NOMO-1 (cell line): ENCODE results near the gene ELMOD2.
A peak's percentile ranks its signal among the peaks of the same experiment; 100 is the strongest.
"Not testable (repeated sequence)": the region's sequence is repeated elsewhere in the genome, so short reads cannot be mapped to it uniquely, and the experiment has no call there.

Source experiments
- DNase-seq, 2 experiments: peaks; one replicate each; lab custom pipeline; 2025; ENCODE audit not compliant: unreplicated experiment in 2 of 2; lab: John Stamatoyannopoulos, UW

Gene ELMOD2, protein sequence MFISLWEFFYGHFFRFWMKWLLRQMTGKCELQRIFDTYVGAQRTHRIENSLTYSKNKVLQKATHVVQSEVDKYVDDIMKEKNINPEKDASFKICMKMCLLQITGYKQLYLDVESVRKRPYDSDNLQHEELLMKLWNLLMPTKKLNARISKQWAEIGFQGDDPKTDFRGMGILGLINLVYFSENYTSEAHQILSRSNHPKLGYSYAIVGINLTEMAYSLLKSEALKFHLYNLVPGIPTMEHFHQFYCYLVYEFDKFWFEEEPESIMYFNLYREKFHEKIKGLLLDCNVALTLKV

DNA sequence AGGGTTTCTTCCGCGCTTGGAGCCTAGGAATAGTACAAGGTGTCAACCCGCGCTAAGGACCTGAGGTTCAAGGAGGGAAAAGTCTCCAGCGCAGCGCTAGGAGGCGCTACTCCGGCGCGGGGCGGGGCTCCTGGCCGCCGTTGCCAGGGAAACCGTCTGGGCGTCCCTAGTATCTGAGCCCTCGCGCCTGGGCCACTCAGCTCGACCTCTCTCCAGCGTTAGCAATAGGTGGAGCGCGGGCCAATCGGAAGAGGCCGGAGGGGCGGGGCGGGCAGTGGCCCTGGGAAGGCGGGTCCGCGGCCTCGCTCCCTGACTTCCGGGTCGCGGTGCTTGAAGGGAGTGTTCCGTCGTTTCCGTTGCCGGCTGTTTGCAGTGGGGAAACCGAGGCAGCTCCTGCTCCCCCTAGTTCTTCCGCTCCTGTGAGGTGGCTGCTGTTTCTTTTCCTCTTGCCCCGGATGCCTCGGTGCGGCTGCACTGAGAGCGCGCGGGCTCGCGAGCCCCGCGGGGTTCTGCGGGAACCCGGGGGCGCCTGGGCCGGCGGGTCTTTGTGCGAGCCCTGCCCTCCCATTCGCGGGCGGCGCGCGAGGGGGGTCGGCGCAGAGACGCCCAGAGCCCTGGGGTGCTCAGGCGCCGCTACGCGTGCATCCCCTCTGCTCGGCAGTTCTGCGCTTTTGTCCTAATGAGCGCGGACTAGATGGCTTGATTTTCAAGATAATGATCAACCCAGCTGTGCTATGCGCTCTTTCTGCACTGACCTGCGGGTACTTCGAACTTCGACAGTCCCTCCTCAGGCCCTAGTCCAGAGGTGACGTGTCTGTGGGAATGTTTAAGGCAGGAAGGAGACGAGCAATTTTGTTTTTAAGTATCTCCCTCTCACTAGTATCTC lies at the start of gene ELMOD2:
TSS of gene ELMOD2 (plus strand) at position 312 of the 886 bp plus-strand sequence. CDS start 1,261 bp downstream, outside the sequence.
- DNase-seq: peak; percentile 97 to 98

DNA sequence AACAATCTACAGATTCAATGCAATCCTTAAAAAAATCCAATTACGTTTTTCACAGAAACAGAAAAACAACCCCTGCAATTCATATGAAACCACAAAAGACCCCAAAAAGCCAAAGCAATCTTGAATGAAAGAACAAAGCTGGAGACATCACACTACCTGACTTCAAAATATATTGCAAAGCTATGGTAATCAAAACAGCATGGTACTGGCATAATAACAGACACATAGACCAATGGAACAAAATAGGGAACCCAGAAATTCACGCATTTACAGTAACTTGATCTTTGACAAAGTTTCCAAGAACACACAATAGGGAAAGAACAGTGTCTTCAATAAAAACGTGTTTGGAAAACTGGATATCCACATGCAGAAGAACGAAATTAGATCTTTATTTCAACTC lies 40.5 kb upstream of the ELMOD2 start:
- no peak for DNase-seq

DNA sequence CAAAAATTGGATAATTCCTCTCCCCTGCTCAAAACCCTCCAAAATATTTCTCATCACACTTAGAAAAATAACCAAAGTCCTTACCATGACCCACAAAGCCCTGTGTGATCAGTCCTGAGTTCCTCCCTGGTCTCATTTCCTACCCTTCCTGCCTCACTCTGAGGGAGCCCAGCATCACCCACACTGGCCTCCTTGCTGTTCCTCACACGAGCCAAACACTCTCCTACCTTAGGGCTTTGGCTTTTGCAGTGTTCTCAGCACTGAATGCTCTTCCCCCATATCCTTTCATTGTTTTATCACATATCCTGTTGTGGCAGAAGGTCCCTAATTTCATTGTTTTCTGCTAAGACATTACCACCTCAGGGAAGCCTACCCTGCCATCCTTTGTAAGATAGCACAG lies 38.0 kb upstream of the ELMOD2 start:
- no peak for DNase-seq

DNA sequence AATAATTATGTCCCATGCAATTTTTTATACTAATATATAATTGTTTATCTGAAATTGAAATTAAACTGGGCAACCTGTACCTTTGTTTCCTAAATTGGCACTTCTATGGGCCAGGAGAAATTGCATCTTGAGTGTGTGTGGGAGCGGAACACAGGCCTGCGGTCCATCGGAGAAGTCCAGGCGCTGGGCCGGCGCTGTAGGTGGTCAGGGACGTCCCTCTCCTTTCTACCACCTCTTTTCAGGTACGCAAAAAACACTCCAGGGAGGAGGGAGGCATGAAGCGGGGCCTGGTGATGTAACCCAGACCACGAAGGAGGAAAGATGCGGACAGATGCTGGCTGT lies 26.6 kb upstream of the ELMOD2 start:
- no peak for DNase-seq

DNA sequence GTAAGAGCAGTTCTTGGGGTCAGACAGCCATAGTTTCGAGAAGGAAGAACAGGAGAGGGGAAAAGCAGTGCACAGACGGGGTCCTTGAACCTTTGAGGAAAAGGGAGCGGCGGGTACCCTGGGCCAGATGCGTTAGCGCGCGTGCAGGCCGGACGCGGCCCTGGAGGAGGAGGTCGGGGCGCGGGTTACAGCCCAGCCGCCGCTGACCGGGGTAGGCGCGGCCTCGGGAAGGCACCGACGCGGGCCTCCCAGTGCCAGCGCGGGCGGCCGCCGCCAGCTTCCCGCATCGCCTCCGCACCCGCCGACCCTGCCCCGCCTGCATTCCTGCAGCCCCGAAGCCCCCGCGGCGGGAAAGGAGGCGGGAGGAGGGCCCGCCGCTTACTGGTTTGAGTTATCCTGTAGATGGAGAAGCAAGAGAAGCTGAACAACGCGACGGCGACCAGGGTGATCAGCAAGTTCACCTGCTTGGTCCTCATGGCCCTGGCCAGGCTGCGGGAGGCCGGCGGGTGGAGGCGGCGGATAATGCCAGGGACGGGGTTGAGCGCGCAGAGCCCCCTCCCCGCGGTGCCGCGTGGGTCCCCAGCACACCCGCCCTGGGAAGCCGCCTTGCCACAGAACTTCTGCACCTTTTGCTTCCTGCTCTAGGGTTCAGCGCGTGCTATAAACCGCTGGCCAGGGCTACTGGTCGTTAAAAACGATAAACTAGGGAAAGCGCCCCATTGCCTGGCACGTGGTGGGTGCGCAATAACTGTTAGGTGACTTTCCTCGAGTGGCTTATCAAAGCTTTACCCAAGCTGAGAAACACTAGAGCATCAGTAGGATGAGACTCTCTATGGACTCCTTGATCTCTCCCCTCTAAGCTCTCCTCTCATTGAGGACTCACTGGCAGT lies 26.0 kb upstream of the ELMOD2 start, which contains the start of gene MGAT4D:
TSS of gene MGAT4D (minus strand) at position 547 of the 890 bp plus-strand sequence. CDS start at position 476, 71 bp downstream.
- DNase-seq: no peak

DNA sequence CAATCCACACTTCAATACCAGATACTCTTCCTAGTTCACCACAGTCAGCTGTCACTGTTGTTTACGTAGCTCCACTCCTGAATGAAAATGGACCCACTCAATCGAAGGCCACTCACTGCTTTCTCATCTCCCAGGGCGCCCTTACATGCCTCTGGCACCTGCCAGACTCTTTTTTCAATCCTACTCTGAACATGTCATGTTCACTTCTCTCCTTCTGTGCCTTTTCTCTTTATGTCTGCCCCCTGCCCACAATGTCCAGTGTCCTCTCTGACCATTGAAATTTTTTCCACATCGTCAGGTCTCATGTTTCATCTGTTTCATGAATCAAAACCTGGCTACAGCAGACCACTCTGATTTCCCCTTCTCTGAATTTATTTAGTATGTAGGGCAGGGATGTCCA lies 24.6 kb upstream of the ELMOD2 start:
- DNase-seq: no peak

DNA sequence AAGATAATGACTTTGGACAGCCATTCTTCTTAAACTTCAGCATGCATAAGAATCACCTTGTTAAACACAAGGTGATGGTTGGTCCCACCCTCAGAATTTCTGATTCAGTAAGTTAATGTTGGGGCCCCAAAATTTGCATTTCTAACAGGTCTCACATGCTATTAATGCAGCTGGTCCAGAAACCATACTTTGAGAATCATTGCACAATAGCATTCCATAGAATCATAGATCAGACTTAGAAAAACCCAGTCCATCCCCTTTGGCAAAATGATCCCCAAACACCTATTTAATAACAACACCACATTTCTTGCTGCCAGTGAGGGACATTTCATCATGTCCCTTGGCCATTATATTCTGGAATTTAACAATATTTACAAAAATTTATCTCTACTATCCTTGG lies 19.7 kb upstream of the ELMOD2 start:
- no peak for DNase-seq

DNA sequence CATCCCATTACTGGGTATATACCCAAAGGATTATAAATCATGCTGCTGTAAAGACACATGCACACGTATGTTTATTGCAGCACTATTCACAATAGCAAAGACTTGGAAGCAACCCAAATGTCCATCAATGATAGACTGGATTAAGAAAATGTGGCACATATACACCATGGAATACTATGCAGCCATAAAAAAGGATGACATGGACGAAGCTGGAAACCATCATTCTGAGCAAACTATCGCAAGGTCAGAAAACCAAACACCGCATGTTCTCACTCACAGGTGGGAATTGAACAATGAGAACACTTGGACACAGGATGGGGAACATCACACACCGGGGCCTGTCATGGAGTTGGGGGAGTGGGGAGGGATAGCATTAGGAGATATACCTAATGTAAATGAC lies 10.2 kb upstream of the ELMOD2 start:
- DNase-seq: not testable (repeated sequence)

DNA sequence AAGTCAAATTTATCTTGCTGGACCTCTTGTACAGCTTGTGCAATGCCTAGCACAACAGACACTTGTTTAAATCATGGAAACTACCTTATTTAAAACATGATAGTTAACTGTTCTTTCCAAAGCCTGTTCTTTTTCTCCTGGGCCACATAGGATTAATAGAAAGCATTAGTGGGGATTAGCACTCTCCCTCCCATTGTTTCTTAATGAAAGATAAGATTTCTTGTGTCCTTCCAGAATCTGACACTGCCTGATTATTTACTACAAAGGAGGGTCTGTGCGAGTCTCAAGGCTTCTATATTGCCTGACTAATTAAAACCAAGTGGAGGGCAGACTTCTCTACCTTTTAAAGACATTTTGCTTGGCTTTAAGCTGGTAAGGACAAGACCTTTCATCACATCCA lies 8.5 kb upstream of the ELMOD2 start:
- DNase-seq: no peak

DNA sequence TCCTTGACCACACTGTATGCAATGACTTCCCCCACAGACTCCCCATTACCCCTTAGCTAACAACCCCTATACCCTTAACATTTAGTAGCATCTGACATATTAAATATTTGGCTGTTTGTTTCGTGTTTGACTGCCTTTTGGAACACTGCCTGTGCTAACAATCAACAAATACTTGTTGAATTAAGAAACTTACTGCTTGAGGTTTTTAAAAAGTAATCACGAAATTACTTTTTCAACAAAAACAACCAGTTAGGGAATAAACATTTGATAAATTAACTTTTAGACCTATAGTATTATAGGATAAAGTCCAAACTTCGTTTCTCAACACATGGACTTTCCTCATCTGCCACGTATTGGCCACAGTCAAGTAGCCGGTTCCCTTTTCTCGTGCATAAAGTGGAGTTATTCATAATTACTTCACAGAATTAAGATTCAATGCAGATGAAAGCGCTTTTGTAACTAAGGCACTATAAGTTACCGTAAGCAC lies 555 bp upstream of the ELMOD2 start:
- DNase-seq: peak in 1 of 2 experiments; percentile 94

DNA sequence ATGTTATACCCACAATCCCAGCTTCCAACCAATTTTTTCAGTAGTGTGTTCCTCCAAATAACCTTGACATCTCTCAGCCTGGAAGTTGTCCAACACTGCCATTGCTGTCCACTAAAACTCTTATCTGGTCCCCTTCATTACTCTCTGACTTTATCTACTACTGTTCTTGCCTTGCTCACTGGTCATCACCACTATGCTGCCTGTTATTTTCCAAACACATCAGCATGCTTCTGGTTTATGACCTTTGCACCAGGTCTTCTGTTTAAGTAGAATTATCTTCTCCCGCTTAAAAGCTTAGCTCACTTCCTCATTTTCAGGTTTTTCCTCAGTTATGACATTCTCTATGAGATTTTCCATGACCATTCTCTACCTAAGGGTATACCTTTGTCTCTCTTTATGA lies 5.5 kb downstream of the ELMOD2 start:
- DNase-seq: peak; percentile 6 to 16

DNA sequence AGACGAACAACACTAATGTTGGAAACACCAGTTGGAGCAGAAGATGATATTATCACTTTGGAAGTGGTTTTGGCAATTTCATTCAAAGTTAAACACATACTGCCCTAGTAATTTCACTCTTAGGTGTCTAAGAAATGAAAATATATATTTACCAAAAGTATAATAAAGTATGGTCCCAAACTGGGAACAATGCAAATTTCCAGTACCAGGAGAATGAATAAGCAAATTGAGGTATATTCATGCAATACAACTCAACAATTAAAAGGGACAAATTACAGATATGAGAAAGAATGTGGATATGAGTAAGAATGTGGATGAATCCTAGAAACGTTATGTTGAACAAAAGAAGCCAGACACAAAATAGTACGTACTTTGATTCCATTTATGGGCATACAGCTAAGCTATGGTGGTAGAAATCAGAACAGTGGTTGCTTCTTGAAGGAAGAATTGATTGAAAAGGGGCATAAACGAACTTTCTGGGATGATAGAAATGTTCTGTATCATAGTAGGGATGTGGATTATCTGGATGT lies 10.0 kb downstream of the ELMOD2 start:
- no peak for DNase-seq

DNA sequence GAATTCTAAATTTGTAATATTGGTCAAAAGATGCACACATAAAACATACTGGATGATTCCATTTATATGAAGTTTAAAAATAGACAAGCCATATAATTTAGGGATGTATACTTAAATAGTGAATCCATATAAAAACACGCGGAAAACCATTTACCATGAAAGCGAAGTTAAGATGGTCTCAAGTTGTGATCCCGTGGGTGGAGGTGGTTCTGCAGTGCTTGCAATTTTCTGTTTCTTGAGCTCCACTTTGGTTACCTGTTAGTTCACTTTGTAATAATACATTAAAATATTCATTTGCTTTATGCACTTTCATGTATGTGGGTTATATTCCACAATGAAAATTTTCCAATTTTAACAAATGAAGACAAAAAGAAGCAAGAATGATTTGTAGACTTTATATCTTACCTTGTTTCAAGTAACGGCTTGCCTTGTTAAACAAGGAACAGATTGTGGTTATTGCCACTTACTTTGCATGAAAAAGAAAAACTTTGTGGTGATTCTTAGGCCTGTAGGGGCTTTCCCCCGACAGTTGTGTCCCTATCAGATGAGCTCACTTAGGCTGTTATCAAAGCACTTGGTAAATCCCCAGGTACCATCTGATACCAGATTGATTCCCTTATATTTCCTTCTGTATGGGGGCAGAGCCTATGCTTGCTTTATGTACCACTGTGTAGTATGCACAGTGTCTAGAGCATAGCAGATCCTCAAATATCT lies 32.6 kb downstream of the ELMOD2 start:
- no peak for DNase-seq

DNA sequence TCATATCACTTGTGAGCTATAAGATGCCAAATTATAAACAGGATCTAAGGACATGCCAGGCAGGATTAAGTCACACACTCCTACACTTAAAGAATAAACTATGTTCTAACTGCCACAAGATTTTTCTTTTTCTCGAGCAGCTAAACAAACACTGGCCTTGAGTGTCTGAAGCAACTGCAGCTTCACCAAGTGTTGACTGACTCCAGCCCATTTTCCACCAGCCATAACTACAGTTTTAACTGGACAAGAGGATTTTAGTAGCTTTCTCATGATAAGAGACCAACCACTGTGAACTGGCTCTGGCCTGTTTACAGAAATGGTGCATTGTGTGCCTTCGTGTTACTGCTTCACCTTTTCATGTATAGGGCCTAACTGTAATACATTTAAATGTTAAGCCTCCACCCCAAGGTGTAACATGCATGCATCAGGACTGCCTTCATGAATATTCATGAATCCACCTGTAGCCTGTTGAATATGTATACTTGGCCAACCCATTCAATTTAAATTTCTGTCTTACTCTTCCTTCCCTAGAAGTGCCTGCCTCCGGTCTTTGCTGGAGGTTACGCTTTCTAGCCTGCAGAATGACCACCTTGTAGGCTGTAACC lies 34.0 kb downstream of the ELMOD2 start:
- no peak for DNase-seq

DNA sequence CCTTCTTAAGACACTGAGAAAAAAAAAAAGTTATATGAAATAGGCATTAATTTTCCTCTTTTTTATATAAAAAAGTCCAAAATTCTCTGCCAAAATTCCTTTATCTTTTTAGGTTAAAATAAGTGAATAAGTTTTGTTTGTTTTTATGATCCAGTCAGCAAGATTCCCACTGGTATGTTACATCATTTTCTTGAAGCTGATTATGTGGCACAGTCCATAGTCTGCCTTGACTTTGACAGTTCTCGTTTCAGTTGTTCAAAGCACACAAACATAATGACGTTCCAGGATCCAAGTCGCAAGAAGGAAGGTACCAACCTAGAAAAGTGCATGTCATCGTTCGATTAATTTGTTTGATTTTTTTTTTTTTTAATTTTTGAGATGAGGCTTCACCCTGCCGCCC lies 35.7 kb downstream of the ELMOD2 start:
- DNase-seq: no peak

DNA sequence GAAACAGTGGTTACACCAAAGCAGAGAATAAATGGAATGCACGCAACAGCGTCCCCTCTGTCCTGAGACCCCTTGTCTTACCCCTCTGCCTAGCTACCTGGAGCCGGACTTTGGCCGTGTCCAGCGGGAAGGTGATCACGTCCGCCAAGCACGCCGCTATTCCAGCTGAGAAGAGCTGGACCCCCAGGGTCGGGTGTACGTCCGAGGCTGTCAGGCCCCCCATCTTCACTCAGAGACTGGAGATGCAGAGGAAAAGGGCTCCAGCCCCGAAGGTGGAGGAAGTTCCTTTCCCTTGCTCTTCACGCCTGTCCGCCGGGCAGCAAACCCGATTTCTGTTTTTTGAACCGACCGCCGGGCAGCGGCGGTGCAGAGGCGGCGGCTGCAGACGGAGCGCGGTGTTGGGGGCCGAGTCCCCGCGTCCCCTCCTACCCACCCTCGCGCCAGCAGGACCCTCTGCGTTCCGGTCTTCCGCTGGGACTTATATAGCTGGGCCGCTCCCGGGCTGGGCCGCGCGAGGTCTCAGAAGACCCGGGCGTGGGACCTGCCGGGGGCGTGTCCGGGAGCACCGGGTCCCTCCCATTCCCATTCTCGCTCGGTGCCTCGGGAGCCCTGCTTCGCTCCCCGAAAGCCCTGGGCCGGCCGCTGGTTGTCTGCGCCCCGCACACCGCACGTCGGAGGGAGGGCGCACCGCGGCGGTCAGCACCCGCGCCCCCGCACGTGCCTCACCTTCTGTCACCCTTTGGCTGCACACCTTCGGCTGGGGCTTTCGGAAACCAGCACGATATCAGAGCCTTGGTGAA lies 44.7 kb downstream of the ELMOD2 start, which contains the start of gene UCP1:
TSS of gene UCP1 (minus strand) at position 455 of the 800 bp plus-strand sequence. CDS start at position 223, 232 bp downstream.
- no peak for DNase-seq

DNA sequence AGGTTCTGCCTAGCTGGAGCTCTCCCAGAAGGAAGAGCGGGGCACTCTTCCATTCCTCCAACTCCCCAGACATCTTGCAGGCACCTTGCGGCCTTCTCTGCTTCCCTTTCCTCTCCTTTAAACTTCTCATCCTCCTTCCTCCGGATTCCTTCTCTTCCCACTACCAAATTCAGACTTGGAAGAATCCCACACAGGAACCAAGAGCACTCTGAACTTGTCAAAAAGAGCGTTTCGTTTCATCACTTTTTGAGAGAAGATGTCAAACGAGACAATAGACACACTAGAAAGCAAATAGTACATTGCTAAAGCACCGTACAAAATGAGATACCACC lies 45.3 kb downstream of the ELMOD2 start:
- DNase-seq: no peak

DNA sequence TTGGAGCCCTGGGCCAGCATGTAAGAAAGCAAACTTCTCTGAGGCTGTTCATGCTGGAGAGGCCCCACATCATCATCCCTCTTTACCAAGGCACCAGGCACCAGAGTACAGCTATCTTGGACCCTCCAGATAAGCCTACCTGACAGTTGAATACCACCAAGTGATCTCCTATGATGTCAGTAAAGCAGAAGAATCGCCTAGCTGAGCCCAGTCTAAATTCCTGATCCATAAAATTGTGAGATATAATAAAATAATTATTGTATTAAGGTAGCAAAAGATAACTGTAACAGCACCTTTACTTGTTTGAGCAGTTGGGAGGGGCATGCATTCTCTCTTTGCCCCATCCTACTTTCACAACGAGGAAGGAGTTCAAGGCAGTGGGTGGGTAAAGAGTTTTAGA lies 47.7 kb downstream of the ELMOD2 start:
- no peak for DNase-seq

DNA sequence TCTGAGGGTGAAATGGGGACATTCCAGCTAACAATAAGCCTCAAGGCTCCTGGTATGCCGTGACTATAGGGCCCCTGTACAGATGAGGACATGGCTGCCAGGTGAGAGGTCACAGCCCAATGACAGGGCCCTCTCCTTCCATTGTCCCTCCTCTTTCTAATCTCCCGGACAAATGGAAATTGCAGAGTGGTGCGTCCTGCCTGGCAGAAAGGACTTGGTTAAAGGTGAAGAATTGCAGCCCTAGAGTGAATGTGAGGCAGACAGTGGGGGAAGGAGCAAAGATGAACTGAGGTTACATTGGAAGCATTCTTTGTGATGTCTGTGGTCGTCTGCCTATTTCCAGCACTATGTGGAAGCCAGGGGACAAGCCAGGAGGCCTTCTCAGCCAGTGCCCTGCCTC lies 51.5 kb downstream of the ELMOD2 start:
- DNase-seq: no peak
